Measurements from ENCODE around the gene RNF166.

Gene RNF166

DNA sequence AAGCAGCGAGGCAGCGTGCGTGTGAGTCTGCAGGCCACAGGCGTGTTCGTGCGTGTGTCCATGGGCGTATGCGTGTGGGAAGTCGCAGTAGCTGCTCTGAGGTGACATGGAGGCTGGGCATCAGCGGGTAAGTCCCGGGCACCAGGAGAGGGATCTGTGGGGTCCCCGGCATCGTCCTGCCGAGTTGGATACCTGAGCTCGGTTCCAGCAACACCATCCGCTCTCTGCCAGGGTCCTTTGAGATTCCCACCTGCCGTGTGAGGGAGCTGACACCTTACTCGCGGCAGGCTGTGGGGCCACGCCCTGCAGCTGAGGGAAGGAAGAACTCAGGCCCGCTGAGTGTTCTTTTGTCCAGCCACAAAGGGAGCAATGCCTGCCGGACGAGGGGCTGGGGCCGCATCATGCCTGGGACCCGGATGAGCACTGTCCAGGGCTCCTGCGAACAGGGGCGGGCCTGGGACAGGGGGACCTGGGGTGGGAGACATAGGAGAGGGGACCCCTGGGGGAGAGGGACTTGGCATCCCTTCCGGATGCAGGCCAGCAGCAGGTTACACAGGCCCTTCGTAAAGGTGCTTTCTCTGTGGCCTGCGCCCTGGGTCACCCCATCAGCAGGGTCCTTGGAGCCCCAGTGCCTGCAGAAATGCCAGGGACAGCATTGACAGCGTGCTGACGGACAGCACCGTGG, 14.9 kb downstream of the RNF166 start:
- DNase-seq, result no peak

DNA sequence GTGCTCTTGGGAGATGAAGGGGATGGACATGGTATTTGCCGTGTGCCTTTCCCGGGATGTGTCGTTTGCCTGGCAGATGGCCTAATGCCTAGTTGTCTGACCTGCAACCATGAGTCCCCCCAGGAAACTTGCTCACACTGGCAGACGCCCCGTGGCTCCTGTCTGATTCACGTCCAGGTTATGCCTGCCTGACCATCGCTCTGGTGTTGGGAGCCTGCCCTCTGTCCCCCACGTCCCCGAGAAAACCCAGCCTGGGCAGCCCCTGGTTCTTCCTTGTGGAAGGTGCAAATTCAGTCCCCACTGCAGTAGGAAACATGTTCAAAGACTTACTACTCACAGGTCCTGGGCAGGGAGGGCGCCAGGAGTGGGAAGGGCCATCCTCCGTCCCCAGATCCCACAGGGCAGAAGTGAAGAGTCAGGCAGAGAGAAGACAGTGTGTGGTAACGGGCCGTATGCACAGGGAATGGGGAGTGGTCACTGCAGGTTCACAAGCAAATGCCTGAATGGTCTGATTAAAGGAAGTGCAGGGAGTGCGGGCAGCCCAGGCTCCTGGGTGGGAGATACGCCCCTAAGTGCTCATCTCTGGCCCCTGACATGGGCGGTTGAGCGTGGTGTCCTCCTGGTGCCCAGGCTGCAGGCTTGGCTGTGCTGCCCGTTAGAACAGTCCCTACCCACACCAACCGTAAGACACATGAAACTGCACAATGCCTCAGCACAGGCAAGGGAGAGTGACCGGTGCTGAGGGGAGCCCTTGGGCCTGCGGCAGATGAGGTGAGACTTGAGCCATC, 15.7 kb downstream of the RNF166 start:
- no peak for DNase-seq

DNA sequence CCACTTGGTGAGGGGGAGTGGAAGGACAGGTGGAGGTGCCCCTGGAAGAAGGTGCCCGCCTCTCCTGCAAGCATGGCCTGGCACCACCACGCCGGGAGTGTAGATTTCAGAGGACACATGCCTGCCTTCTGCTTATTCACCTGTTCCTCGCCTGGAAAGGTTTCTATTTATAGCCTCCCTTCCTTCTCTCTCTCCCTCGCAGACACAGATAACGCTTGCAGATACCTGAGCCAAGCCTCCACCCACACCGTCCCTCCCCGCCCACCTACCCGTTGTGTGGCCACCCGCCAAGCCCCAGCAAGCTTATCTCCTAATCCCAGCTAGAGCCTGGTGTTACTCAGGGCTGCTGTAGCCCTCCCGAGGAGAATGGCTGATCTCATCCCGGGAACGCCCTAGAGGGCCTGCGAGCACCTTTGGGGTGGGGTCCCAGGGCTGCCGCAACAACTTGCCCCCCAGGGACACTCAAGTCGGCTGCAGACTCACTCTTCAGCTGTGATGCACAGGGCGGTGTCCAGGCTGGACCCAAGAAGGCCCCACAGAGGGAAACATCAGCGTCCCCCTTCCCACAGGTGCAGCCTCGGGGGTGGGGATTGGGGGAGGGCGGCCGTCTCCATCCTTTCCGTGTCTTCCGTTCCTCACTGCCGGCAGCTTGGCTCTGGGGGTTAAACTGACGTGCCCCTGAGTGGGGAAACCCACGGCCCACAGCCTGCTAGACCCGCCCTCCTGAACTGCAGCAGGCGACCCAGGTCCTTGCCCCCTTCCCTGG, 18.0 kb downstream of the RNF166 start:
- peak; percentile 88 for DNase-seq

DNA sequence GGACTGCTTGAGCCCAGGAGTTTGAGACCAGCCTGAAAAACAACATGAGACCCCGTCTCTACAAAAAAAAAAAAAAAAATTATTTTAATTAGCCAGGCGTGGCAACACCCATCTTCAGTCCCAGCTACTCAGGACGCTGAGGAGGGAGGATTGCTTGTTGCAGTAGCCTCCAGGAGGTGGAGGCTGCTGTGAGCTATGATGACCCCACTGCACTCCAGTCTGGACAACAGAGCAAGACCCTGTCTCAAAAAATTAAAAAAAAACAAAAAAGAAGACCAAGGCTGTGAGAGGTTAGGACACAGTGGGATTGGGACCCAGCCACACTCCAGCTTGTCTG, 18.6 kb downstream of the RNF166 start:
- peak; percentile 22 for DNase-seq

DNA sequence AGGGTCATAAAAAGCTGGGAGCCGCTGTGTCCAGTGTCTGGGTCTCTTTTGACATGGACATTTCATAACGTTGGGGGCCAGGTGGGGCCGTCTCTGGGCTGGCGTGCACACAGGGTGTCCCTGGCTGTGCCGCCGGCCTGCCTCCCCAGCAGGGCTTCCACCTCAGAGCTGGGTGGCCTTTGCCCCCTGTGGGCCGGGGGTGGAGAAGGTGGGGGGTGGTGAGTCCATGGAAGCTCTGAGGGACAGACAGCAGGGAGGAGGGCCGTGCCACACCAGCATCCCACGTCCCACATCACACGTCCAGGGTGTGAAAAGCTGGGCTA, 19.0 kb downstream of the RNF166 start:
- no peak for DNase-seq

DNA sequence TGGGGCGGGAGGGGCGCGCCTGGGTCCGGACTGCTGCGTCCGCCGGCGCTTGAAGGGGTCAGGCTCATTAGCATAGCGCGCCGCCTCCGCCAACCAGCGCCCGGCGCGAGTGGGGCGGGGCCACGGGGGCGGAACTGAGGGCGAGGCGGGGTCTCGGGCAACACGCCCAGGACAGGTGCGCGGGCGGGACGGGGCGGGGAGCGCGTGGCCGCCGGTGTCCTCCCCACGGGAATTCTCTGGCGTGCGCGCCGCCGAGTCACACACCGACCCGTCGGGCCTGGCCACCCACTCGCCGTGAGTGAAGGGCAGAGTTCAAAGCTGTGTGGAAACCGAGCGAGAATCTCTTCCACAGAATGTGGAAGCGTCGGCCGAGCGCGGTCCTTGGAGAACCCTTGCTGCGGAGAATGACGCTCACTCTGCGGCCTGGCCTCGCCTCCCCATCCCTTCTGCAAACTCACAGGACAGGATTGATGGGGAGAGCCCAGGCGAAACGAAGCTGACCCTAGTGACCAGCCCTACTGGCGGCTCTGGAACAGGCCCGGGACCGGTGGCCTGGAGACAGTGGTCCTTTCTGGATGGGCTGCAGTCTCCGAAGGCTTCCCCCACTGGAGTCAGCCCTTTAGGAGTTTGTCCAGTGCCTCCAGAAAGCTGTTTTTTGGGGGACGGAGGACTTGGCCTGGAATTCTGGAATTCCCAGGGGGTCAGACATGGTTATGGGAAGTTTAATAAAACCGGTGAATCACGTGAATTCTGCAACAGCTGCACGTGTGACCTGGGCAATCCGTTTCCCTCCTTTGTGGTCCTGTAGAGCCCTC, 19.6 kb downstream of the RNF166 start, which contains the start of gene SNAI3:
TSS of gene SNAI3 (minus strand) at position 69 of the 815 bp plus-strand sequence. CDS start 101 bp downstream, outside the sequence.
- DNase-seq, result peak; percentile 90

DNA sequence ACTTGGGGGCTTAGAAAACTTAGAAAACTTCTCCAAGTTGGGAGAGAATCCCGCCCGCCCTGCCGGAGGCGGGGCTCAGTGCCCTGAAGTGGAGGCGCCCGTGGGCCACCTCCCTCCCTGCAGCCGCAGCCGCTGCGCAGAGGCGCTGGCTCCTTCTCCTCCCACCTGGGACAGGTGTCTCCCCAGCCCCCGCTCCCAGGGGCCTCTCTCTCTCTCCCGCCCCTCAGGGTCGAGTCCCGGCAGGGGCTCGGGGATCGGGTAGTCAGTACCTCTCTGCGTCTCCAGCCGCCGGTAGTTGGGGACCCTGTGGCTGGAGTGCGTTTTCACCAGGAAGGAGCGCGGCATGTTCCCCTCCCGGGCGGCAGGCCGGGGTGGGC, 20.2 kb downstream of the RNF166 start:
- peak; percentile 46 for DNase-seq

DNA sequence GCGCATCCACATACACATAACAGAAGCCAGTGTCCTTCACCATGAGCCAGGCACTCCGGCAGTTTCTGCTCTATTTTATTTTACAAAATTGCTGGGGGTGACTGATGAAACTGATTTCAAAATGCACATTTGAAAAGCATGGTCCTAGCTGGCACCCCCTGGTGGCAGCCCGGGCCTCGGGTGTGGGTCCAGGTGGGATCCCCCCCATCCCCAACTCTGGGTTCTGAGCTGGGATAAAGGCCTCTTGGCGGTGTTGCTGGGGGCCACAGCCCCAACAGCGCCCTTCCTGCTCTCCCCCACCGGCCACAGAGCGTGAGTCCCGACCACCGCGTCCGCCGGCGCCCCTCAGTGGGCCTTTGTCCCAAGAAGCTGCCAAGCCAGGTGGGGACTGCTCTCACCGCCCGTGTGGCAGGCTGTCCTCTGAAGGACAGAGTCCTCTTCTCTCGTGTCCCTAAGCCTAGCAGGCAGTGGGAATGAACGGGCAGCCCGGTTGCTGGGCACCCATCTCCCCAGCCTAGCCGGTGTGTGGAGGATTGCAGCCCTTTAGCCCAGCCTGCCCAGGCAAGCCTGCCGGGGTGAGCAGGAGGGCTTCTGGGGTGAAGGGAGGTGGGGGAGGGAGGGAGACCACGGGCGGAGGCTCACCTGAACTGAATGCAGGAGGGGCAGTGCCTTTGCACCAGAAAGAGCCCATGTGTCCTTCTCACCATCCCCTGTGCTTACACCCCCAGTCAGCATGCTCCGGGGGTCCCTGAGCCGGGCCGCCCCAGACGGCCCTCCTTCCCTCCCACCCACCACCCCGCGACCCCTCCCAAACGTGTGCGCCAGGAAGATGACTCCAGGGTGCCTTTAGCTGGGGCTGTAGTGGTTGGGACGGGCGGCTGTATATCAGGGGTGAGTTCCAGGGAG, 20.8 kb downstream of the RNF166 start:
- peak; percentile 72 for DNase-seq

DNA sequence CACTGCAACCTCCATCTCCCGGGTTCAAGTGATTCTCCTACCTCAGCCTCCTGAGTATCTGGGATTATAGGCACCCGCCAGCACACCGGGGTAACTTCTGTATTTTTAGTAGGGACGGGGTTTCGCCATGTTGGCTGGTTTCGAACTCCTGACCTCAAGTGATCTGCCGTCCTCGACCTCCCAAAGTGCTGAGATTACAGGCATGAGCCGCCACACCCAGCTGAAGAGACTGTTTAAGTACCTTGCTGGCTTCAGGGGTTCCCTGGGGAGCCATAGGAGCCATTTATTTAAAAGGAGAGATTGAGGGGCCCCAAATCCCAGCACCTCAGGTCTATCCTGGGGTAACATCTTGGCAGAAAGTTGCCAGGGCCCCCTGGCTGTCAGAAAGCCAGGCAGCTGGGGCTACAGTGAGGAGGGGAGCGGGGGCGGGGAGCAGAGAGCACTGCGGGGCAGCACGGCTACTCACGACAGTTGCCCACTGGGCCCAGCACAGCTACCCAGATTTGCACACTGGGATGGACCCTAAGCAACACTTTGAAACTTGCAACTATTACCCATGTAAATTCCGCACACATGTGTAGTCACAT, 21.5 kb downstream of the RNF166 start:
- no peak for DNase-seq

DNA sequence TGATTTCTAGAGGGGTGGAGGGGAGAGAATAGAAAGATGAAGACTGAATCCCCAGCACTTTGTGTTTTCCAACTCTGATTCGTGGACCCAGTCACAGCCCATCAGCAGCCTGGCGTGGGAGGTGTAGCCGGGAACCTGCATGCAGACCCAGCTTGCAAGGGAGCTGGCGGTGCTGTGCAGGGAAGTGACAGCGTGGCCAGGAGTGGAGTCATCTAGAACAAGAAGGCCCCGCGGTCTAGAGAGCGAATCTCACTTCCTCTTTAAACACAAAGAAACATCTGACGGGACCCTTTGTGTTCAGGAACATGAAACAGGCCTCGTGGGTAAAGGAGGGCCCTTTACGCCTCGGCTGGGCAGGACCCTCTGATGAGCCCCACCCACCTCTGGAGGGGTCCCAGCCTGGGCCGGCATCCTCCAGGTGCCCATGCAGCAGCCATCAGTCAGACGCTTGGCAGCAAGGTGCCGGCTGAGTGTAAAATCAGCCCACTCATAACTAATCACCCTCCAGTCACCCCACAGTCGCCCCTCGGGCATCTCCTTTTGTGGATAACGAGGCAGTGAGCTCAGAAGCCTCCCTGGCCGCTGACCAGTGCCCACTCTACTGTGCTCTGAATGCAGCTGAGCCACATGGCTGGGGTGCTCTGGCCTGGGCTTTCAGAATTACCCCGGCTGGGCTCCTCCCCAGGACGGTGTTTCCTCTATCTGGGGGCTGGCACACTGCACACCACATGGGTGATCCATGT, 24.3 kb downstream of the RNF166 start:
- DNase-seq, result peak; percentile 90

DNA sequence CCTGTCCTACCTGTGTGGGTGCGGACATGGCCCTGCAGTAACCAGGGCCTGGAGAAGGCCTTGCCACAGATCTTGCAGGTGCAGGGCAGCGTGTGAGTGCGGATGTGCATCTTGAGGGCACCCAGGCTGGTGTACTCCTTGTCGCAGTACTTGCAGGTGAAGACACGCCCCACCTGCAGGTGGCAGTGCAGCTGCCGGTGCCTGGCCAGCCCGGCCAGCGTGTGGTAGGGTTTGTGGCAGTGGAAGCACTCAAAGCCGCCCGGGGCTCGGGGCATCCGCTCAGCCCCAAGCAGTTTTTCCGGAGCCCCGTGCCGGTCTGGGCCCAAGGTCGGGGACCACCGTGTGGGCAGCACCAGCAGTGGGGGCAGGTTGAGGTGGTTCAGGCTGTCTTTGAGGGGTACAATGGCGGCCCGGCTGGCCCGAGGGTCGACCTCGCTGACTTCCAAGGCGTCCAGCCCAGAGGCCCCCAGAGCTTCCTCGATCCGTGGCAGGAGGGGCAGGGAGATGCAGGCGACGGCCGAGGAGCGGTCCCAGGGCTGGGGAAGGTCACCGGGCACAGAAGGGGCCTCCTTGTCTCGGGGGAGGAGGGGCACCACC, 25.0 kb downstream of the RNF166 start:
- DNase-seq, result peak; percentile 65

DNA sequence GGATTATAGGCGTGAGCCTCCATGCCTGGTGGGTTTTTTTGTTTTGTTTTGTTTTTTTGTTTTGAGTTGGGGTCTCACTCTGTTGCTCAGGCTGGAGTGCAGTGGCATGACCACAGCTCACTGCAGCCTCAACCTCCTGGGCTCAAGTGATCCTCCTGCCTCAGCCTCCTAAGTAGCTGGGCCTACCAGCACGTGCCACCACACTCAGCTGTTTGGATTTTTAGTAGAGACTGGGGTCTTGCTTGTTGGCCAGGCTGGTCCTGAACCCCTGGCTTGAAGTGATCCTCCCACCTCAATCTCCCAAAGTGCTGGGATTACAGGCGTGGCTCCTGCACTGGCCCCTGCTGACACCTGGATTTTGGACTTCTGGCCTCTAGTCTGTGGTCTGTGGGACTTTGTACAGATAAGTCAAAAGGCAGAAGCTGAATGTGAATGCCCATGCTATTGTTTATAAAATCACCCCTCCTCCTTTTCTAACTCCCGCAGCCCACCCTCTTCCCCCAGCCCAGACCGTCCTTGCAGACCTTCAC, 25.6 kb downstream of the RNF166 start:
- no peak for DNase-seq

DNA sequence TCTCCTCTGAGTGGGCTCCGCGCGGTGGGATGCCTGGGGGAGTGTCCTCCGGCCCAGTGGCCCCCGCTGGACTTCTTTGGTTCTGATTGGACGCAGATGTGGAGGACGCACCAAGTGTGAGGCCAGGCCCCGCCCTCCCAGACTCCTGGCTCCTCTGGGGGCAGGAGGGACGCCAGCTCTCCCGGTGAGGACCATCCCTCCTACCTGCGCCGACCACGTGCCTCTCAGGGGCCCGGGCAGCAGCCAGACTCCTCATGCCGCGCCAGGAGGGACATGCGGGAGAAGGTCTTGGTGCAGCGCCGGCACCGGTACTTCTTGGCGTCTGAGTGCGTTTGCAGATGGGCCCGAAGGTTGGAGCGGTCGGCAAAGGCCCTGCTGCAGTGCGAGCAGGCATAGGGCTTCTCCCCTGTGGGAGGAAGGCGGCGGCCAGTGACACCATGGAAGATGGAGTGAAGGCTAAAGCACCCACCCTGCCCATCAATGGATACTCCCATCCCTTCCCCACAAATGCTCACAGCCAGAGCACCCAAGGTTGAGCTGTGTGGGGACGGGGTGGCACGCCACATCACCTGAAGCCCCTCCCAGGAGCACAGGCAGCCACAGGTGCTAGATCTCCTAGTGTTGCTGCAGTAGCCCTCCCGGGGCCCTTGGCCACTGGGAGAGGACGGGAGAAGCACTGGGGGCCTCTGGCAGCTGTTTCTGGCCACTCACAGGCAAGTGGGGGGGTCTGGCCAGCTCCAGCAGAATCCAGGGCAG, 27.8 kb downstream of the RNF166 start:
- DNase-seq, result no peak

DNA sequence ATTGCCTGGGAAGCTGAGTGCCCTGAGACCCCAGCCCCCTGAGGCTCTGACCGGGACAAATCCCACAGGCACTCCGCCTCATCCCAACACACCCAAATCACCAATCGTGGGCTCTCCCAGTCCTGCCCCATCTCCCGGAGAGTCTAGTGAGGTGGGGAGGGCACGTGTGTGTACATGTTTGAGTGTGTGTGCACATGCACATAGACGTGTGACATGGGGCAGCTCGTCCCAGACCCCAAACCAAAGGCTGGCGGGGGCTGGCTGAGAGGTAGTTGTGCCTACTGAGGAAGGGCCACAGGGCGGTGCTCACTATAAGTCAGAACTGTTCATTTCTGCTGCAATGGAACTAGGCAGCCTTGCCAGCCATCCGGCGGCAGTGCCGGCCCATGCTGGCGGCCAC, 28.5 kb downstream of the RNF166 start:
- no peak for DNase-seq

DNA sequence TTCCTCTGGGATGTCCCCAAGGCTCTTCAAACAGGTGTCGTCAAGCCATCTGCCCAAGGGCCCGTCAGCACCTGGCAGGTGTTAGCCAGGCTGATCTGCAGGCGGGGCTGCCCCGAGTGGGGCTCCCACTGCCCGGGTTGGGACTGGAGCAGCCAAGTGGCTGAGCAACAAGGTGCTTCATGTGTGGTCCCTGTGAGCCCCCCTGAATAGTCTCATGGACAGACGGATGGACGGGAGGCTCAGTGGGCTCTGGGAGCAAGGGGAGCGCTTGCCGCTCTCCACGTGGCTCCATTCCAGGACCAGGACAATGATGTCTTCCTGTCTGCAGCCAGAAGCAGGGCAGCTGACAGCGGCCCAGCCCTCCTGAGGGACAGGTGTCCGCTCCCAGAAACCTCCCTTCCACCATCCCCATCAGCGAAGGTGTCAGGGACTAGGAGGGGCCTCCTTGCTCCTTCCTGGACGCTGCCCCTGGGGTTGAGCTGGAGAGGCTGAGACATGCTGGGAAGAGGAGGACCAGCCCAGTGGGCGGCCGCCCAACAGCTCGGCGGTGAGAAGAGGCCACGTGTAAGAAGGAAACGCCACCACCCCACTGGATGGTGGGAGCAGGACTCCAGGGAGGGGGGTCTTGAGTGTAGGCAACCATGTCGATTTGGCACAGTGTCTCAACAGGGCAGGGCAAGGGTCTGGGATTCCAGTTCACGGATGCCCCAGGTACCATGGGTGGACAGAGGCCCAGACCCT, 29.5 kb downstream of the RNF166 start:
- no peak for DNase-seq

DNA sequence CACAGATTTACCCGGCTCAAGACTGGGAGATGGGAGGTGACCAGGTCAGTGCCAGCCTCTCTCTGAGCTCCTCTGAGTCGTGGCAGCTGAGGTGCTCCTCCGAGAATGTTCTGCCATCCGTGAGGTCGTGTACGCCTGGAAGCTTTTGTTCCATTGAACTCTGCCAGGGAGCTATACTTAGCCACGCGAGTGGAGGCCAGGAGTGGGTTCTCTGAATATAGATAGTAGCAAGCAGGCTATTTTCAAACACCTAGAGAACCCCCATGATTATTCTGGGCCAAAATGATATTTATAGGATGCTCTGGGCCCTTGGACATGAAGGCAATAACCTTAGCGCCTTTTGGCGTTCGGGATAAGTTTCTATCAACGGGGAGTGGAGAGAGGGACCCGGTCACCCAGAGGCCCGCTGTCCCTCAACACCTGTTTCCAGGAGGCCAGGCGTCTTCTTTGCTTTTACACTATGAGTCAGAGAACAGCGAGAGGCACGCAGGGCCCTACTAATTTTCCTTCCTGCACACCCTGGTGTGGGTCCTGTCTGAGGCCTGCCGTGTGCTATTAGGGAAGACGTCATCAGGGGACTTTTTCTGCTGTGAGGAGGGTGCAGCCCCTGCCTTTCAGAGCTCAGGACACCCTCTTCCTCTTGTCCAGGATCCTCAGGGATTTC, 32.4 kb downstream of the RNF166 start:
- no peak for DNase-seq

DNA sequence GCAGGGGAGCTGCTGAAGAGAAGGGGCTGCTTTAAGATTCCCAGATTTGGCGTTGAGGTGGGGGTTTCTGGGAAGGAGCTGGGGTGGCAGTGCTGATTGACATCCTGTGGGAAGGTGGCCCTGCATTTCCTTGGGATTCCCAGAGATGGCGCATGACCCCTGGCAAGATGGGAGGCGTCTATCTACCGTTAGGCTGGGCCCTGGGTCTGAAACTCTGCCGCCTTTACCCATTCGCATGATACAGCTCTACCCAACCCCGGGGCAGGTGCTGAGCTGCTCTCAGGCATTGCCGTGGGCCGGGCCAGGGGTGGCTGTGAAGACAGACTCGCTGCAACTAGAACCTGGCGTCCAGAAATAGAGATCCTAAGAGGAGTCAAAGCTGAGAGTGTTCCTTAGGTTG, 33.4 kb downstream of the RNF166 start:
- no peak for DNase-seq

DNA sequence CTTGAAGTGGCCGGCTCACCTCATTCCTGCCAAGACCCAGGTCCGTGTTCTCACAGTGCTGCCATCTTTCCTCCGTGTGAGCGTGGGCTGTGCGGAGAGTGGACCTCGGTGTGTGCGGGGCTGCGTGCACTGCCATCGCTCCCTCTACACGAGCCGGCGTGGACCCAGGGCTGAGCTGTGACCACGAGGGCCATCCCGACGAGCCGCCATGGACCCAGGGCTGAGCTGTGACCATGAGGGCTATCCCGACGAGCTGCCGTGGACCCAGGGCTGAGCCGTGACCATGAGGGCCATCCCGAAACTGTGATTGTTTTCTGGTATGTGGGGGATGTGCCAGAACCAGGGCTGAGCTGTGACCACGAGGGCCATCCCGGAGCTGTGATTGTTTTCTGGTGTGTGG, 34.4 kb downstream of the RNF166 start:
- DNase-seq, result no peak

Data from hematopoietic multipotent progenitor cell treated with erythropoietin and hydrocortisone succinate and interleukin-3 and kit ligand, for 4 days (in vitro differentiated cells).